Mesenchymal stem cell (in vitro differentiated cells and primary cell): ENCODE measurements around the gene ABCB8.

Experiments used
- DNase-seq: peaks from one replicate; pipeline ENCODE4 v3.0.0-alpha.2; 2013
- H2AFZ ChIP-seq: one replicate; pipeline ENCODE4 v1.6.1; 2013; ENCODE audit warnings: low read depth, mild to moderate bottlenecking, control low read depth, inconsistent platforms, low read length, moderate library complexity
- H2AK5ac ChIP-seq: 2 replicates; pipeline ENCODE4 v1.6.1; 2013; ENCODE audit warnings: low read length, moderate library complexity, mild to moderate bottlenecking, inconsistent platforms; ENCODE audit not compliant: severe bottlenecking
- H2BK120ac ChIP-seq: one replicate; pipeline ENCODE4 v1.6.1; 2013; ENCODE audit warnings: low read depth, mild to moderate bottlenecking, inconsistent platforms, low read length, moderate library complexity
- H2BK12ac ChIP-seq, 2 experiments: one replicate each; pipeline ENCODE4 v1.6.1; 2013; ENCODE audit warnings: inconsistent platforms in 2 of 2, low read length in 2 of 2, mild to moderate bottlenecking in 2 of 2, moderate library complexity in 2 of 2, control low read depth in 1 of 2
- H2BK15ac ChIP-seq: one replicate; pipeline ENCODE4 v1.6.1; 2013; ENCODE audit warnings: mild to moderate bottlenecking, low read depth, inconsistent platforms; ENCODE audit not compliant: poor library complexity, severe bottlenecking
- H2BK5ac ChIP-seq: 2 replicates; pipeline ENCODE4 v1.6.1; 2013; ENCODE audit warnings: low read depth, mild to moderate bottlenecking, low read length, control low read depth, inconsistent platforms; ENCODE audit not compliant: poor library complexity, severe bottlenecking
- H3K14ac ChIP-seq, 2 experiments: one replicate each; pipeline ENCODE4 v1.6.1; 2013; ENCODE audit warnings: inconsistent platforms in 2 of 2, low read length in 2 of 2, control low read depth in 1 of 2, mild to moderate bottlenecking in 1 of 2, moderate library complexity in 1 of 2
- H3K18ac ChIP-seq, 2 experiments: one replicate each; pipeline ENCODE4 v1.6.1; 2013; ENCODE audit warnings: inconsistent platforms in 2 of 2, low read length in 2 of 2, control low read depth in 1 of 2, low read depth in 1 of 2, mild to moderate bottlenecking in 1 of 2
- H3K23ac ChIP-seq, 2 experiments: one replicate each; pipeline ENCODE4 v1.6.1; 2013; ENCODE audit warnings: inconsistent platforms in 2 of 2, low read length in 2 of 2, mild to moderate bottlenecking in 2 of 2, moderate library complexity in 2 of 2, control low read depth in 1 of 2
- H3K27ac ChIP-seq: 2 replicates; pipeline ENCODE4 v1.5.1; 2013; ENCODE audit warnings: mild to moderate bottlenecking, moderate library complexity, low read length, control low read depth, inconsistent platforms; ENCODE audit not compliant: poor library complexity, severe bottlenecking
- H3K27me3 ChIP-seq, 2 experiments: 2 replicates each; pipeline versions ENCODE4 v1.6.1 to v1.7.0; 2013; ENCODE audit warnings: low read length in 2 of 2, mild to moderate bottlenecking in 2 of 2, moderate library complexity in 2 of 2, control low read depth in 1 of 2, inconsistent platforms in 1 of 2; ENCODE audit not compliant: control insufficient read depth in 1 of 2, insufficient read depth in 1 of 2
- H3K36me3 ChIP-seq, 2 experiments: 2 replicates each; pipeline versions ENCODE4 v1.6.1 to v1.7.0; 2013; ENCODE audit warnings: low read length in 2 of 2, control low read depth in 1 of 2, inconsistent platforms in 1 of 2, low read depth in 1 of 2, mild to moderate bottlenecking in 1 of 2; ENCODE audit not compliant: insufficient read depth in 2 of 2, control insufficient read depth in 1 of 2
- H3K4ac ChIP-seq, 2 experiments: one replicate each; pipeline ENCODE4 v1.6.1; 2013; ENCODE audit warnings: inconsistent platforms in 2 of 2, low read length in 2 of 2, mild to moderate bottlenecking in 2 of 2, moderate library complexity in 2 of 2, control low read depth in 1 of 2, low read depth in 1 of 2
- H3K4me1 ChIP-seq: 2 replicates; pipeline ENCODE4 v1.6.1; 2013; ENCODE audit warnings: low read depth, low read length, control low read depth; ENCODE audit not compliant: control insufficient read depth, insufficient read depth
- H3K4me2 ChIP-seq: 2 replicates; pipeline ENCODE4 v1.6.1; 2013; ENCODE audit warnings: low read length, mild to moderate bottlenecking, inconsistent platforms; ENCODE audit not compliant: poor library complexity, severe bottlenecking
- H3K4me3 ChIP-seq, 2 experiments: 2 replicates each; pipeline versions ENCODE4 v1.5.1 to v1.7.0; 2013; ENCODE audit warnings: low read length in 2 of 2, mild to moderate bottlenecking in 2 of 2, control low read depth in 1 of 2, low read depth in 1 of 2; ENCODE audit not compliant: insufficient read depth in 1 of 2
- H3K79me1 ChIP-seq: replicated peaks from 2 replicates; pipeline ENCODE4 v1.6.1; 2013; ENCODE audit warnings: mild to moderate bottlenecking, control low read depth, low read length, inconsistent platforms; ENCODE audit not compliant: poor library complexity, severe bottlenecking
- H3K9ac ChIP-seq: 2 replicates; pipeline ENCODE4 v1.7.0; 2013; ENCODE audit warnings: mild to moderate bottlenecking, low read length, moderate library complexity
- H3K9me3 ChIP-seq: 2 replicates; pipeline ENCODE4 v1.7.0; 2013; ENCODE audit warnings: mild to moderate bottlenecking, low read length; ENCODE audit not compliant: control insufficient read depth
- H4K8ac ChIP-seq: one replicate; pipeline ENCODE4 v1.6.1; 2013; ENCODE audit warnings: inconsistent platforms, mild to moderate bottlenecking, low read length, moderate library complexity
- H4K91ac ChIP-seq: one replicate; pipeline ENCODE4 v1.6.1; 2013; ENCODE audit warnings: mild to moderate bottlenecking, low read length, inconsistent platforms
- WGBS: methylation state at CpG from one replicate; pipeline ENCODE4 v1.1.7; 2013; ENCODE audit warnings: mixed read lengths; 5-methylcytosine and 5-hydroxymethylcytosine counted together

The ABCB8 gene

DNA sequence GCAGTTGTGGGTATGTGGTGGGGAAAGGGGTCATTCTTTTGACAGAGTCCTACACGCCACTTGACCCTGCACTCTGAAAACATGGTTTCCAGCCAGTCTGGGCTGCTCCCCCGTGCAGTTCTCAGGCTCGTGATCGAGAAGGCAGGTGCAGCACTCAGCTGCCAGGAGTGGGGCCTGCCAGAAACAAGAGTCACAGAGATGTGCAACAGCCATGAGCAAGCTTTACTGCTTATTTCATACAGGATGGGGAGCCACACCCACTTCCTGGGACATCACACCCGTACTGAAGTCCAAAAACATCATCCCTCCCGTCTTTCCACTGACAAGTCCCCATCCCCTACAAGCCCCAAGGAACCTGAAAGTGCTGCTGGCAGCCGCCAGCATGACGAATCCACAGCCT lies 13.3 kb upstream of the ABCB8 start:
- H4K8ac ChIP-seq, result no peak overlapping the region

GRCh38 chr7:151015967-151016366 lies 12.3 kb upstream of the ABCB8 start:
- Histone ChIP-seq H4K91ac (peak overlapping the region; percentile 45), H2BK12ac (no peak overlapping the region), H2AFZ (no peak overlapping the region), H3K18ac (no peak overlapping the region), H2AK5ac (no peak overlapping the region), H3K27ac (no peak overlapping the region), H3K9me3 (no peaks in the 10 kb centered on the region), H4K8ac (no peak overlapping the region), H2BK120ac (no peak overlapping the region), H2BK15ac (no peak overlapping the region), H3K36me3 (no peaks in the 10 kb centered on the region), H3K4me3 (no peak overlapping the region), H3K27me3 (peaks cover 56 to 69% of the 10 kb centered on the region in 2 experiments), H3K4me2 (no peak overlapping the region), H3K79me1 (no peaks in the 10 kb centered on the region), H3K4ac (no peak overlapping the region), H3K9ac (no peak overlapping the region), H3K14ac (no peak overlapping the region), H3K4me1 (peaks cover 14% of the 10 kb centered on the region), H3K23ac (peak overlapping the region in 1 of 2 experiments; percentile 40), H2BK5ac (no peak overlapping the region)
- 94% methylated on average over 4 of the region's 5 CpGs for WGBS
- DNase-seq, result no peak

More for the DNA sequence above, 13.3 kb upstream of the ABCB8 start:
- Histone ChIP-seq H3K23ac (no peak overlapping the region), H3K9me3 (no peaks in the 10 kb centered on the region), H2AFZ (no peak overlapping the region), H3K27ac (no peak overlapping the region), H3K4me2 (no peak overlapping the region), H3K4me1 (peaks cover 21% of the 10 kb centered on the region), H3K4me3 (no peak overlapping the region), H2BK15ac (no peak overlapping the region), H2BK5ac (no peak overlapping the region), H3K36me3 (no peaks in the 10 kb centered on the region), H3K4ac (no peak overlapping the region), H2BK12ac (no peak overlapping the region), H3K27me3 (peaks cover 54 to 59% of the 10 kb centered on the region in 2 experiments), H3K14ac (no peak overlapping the region), H3K18ac (no peak overlapping the region), H3K79me1 (no peaks in the 10 kb centered on the region), H2BK120ac (no peak overlapping the region), H4K91ac (no peak overlapping the region), H2AK5ac (no peak overlapping the region), H3K9ac (no peak overlapping the region)
- no peak for DNase-seq
- 87% methylated on average over 8 of the region's 8 CpGs for WGBS

GRCh38 chr7:151016505-151016904 lies 11.7 kb upstream of the ABCB8 start:
- Histone ChIP-seq H3K9me3 (no peaks in the 10 kb centered on the region), H2AFZ (no peak overlapping the region), H2BK15ac (no peak overlapping the region), H2BK5ac (no peak overlapping the region), H3K18ac (peak overlapping the region in 1 of 2 experiments; percentile 12), H3K36me3 (no peaks in the 10 kb centered on the region), H2AK5ac (no peak overlapping the region), H3K4me2 (no peak overlapping the region), H4K91ac (no peak overlapping the region), H4K8ac (no peak overlapping the region), H3K4me3 (no peak overlapping the region), H3K23ac (no peak overlapping the region), H3K4ac (peak overlapping the region in 1 of 2 experiments; percentile 51), H3K27me3 (peaks cover 59 to 74% of the 10 kb centered on the region in 2 experiments), H3K9ac (no peak overlapping the region), H3K27ac (no peak overlapping the region), H3K4me1 (peaks cover 14% of the 10 kb centered on the region), H3K79me1 (no peaks in the 10 kb centered on the region), H2BK12ac (no peak overlapping the region), H2BK120ac (no peak overlapping the region), H3K14ac (peak overlapping the region in 1 of 2 experiments; percentile 12)
- WGBS, result 87% methylated on average over 8 of the region's 8 CpGs
- DNase-seq, result no peak

DNA sequence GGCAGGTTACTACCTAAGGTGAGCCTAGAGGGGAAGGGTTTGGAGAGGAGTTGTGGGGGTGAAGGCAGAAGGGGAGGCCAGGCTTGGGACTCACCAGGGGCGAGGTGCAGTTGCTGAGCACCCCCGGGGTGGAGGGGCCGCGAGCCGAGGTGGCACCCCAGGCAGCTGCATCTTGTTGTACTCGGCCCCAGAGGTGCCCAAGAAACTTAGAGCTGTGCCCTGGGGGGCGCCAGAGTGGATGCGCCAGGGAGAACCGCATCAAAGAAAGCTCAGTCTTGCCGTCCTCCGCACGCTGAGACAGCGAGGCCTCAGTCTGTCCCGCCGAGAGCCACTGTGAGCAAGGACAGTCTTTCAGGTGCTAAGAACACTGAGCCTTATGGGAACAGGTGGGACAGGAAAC lies 11.3 kb upstream of the ABCB8 start:
- Histone ChIP-seq H3K4me1 (peaks cover 14% of the 10 kb centered on the region), H4K91ac (no peak overlapping the region), H4K8ac (no peak overlapping the region), H3K14ac (no peak overlapping the region), H3K4me2 (no peak overlapping the region), H2AK5ac (no peak overlapping the region), H3K36me3 (no peaks in the 10 kb centered on the region), H3K4me3 (no peak overlapping the region), H3K18ac (no peak overlapping the region), H3K23ac (no peak overlapping the region), H3K79me1 (no peaks in the 10 kb centered on the region), H3K27me3 (peaks cover 59 to 70% of the 10 kb centered on the region in 2 experiments), H3K9me3 (no peaks in the 10 kb centered on the region), H3K9ac (no peak overlapping the region), H2BK12ac (no peak overlapping the region), H2BK120ac (no peak overlapping the region), H3K4ac (no peak overlapping the region), H3K27ac (no peak overlapping the region), H2BK15ac (no peak overlapping the region), H2AFZ (no peak overlapping the region), H2BK5ac (no peak overlapping the region)
- DNase-seq, result no peak
- WGBS, result 89% methylated on average over 15 of the region's 15 CpGs
